DMS 273 treated with DMSO at 0.1 percent for 48 hours (cell line): ENCODE results near the gene CUEDC1.

ENCODE experiments used
- DNase-seq: peaks from one replicate; lab custom pipeline; 2025; lab: John Stamatoyannopoulos, UW

The CUEDC1 gene

GRCh38 chr17:57894848-57895247 is 60.4 kb downstream of the CUEDC1 start:
- no peak for DNase-seq

- no peak for DNase-seq
Measured at GRCh38 chr17:57892820-57893595, 62.2 kb downstream of the CUEDC1 start.

GRCh38 chr17:57892146-57892819 is 62.9 kb downstream of the CUEDC1 start:
- DNase-seq = peak; percentile 10

GRCh38 chr17:57890857-57891232 is 64.4 kb downstream of the CUEDC1 start:
- DNase-seq = no peak

GRCh38 chr17:57889892-57890856 is 65.0 kb downstream of the CUEDC1 start:
- DNase-seq = peak; percentile 25

- no peak for DNase-seq
Measured at GRCh38 chr17:57889252-57889651, 66.0 kb downstream of the CUEDC1 start.

- no peak for DNase-seq
Measured at GRCh38 chr17:57888311-57889216, 66.6 kb downstream of the CUEDC1 start.

- no peak for DNase-seq
Measured at GRCh38 chr17:57887161-57887560, 68.1 kb downstream of the CUEDC1 start.

GRCh38 chr17:57886020-57886419 is 69.2 kb downstream of the CUEDC1 start:
- no peak for DNase-seq

GRCh38 chr17:57885148-57885915 is 69.9 kb downstream of the CUEDC1 start:
- no peak for DNase-seq

- no peak for DNase-seq
Measured at GRCh38 chr17:57881783-57882351, 73.3 kb downstream of the CUEDC1 start.

- DNase-seq = no peak
Measured at GRCh38 chr17:57881143-57881542, 74.1 kb downstream of the CUEDC1 start.

- no peak for DNase-seq
Measured at GRCh38 chr17:57880086-57880456, 75.1 kb downstream of the CUEDC1 start.

- peak; percentile 23 for DNase-seq
Measured at GRCh38 chr17:57879437-57880085, 75.7 kb downstream of the CUEDC1 start.

GRCh38 chr17:57877803-57878377 is 77.3 kb downstream of the CUEDC1 start:
- DNase-seq = no peak

- DNase-seq = no peak
Measured at GRCh38 chr17:57876866-57877237, 78.4 kb downstream of the CUEDC1 start.

- DNase-seq = no peak
Measured at GRCh38 chr17:57876023-57876865, 79.0 kb downstream of the CUEDC1 start.

- DNase-seq = peak; percentile 68
Measured at GRCh38 chr17:57875290-57876022, 79.8 kb downstream of the CUEDC1 start.
